Sigmoid colon (tissue), 7 donors: Measurements from ENCODE around the gene TACSTD2. TPM values are rescaled to one million over a fixed set of nuclear protein-coding genes. Genes with fewer than 3 reads are reported as not detected.

Source experiments
- DNase-seq: peaks from one replicate; pipeline ENCODE4 v3.0.0-alpha.2; 2019
- H3K27ac ChIP-seq, 4 donors: fragments of 200-600 bp; sonication (generic); one replicate each; pipeline ENCODE4 v1.5.1; 2016 to 2019; ENCODE audit warnings: mild to moderate bottlenecking in 1 of 4
- H3K27me3 ChIP-seq, 3 donors: fragments of 200-600 bp; sonication (generic); one replicate each; pipeline ENCODE4 v1.5.1; 2019; ENCODE audit warnings: mild to moderate bottlenecking in 1 of 3
- H3K36me3 ChIP-seq, 4 donors: fragments of 200-600 bp; sonication (generic); one replicate each; pipeline ENCODE4 v1.5.1; 2016 to 2019
- H3K4me1 ChIP-seq, 4 donors: fragments of 200-600 bp; sonication (generic); one replicate each; pipeline ENCODE4 v1.5.1; 2017 to 2019
- H3K4me3 ChIP-seq, 4 donors: fragments of 200-600 bp; sonication (generic); one replicate each; pipeline ENCODE4 v1.5.1; 2017 to 2019; ENCODE audit warnings: mild to moderate bottlenecking in 2 of 4, moderate library complexity in 1 of 4
- H3K9me3 ChIP-seq, 4 donors: fragments of 200-600 bp in 3 of 4; sonication (generic) in 3 of 4; one replicate each; pipeline versions ENCODE4 v1.5.1 to v1.6.1; 2013 to 2019
- EP300 ChIP-seq, 4 donors: sonication (generic); formaldehyde crosslinking; IDR thresholded peaks; one replicate each; pipeline ENCODE4 v1.6.1; 2017; ENCODE audit warnings: antibody characterized with exemption in 4 of 4
- POLR2A ChIP-seq, 2 donors: fragments of 450-650 bp; IDR thresholded peaks; one replicate each; pipeline ENCODE4 v1.6.1; 2016; ENCODE audit warnings: antibody characterized with exemption in 2 of 2, mild to moderate bottlenecking in 2 of 2, moderate library complexity in 2 of 2
- POLR2AphosphoS5 ChIP-seq, 4 donors: sonication (generic); formaldehyde crosslinking; IDR thresholded peaks; one replicate each; pipeline ENCODE4 v1.6.1; 2017; ENCODE audit warnings: antibody characterized with exemption in 4 of 4
- WGBS, 2 donors: extraction: QIAGEN DNeasy Blood & Tissue Kit; methylation state at CpG; one replicate each; pipeline ENCODE4 v1.1.7; 2013; 5-methylcytosine and 5-hydroxymethylcytosine counted together
- intact Hi-C: fragments of 100-400 bp; cut with DNase I; formaldehyde crosslinking; loops from one replicate; pipeline ENCODE4 v1.15.1; 2023
- polyA plus RNA-seq, 3 donors: library from polyadenylated mRNA; stranded (reverse); fragments of 200-250 nt; gene quantifications; one replicate each; pipeline ENCODE4 v1.2.3, GENCODE V29; 2013
- total RNA-seq, 4 donors: library from RNA; depleted of rRNA; stranded (reverse); fragments of >200 nt; gene quantifications; one replicate each; pipeline ENCODE4 v1.1.0, GENCODE V29; 2016
- TF ChIP-seq, protein P1 (sequence below), 4 experiments: fragments of 450-650 bp in 3 of 4; fragments of 200-600 bp in 1 of 4; IDR thresholded peaks; one replicate each; pipeline ENCODE4 v1.5.1; 2016 to 2019; ENCODE audit warnings: antibody characterized with exemption in 4 of 4, mild to moderate bottlenecking in 3 of 4, moderate library complexity in 2 of 4
- donor health status: healthy with polysubstance abuse.
- donor health status: Bipolar disorder and iron deficiency.
- donor health status: healthy.

TACSTD2 gene
- total and polyA plus RNA-seq, 7 donors = 0.54 to 1.9 (median 0.71) TPM; not detected in 2

- no peak for DNase-seq
- 70 to 72% methylated on average over 4 of the region's 4 CpGs for WGBS, 2 donors
- Histone ChIP-seq H3K36me3 (no peaks in the 10 kb centered on the region), H3K27me3 (peaks cover 19 to 61% (median 37%) of the 10 kb centered on the region in 3 donors), H3K27ac (no peak overlapping the region), H3K9me3 (no peaks in the 10 kb centered on the region), H3K4me1 (peaks cover 0 to 25% (median 15%) of the 10 kb centered on the region in 4 donors), H3K4me3 (no peak overlapping the region)
- intact Hi-C loops = no loop called here
- no peak for TF ChIP-seq EP300 (IDR thresholded peaks at IDR 0.05)
- TF ChIP-seq POLR2AphosphoS5 (IDR thresholded peaks at IDR 0.05) = no peak
- no peak for TF ChIP-seq POLR2A (IDR thresholded peaks at IDR 0.05)
- TF ChIP-seq, protein P1, sequence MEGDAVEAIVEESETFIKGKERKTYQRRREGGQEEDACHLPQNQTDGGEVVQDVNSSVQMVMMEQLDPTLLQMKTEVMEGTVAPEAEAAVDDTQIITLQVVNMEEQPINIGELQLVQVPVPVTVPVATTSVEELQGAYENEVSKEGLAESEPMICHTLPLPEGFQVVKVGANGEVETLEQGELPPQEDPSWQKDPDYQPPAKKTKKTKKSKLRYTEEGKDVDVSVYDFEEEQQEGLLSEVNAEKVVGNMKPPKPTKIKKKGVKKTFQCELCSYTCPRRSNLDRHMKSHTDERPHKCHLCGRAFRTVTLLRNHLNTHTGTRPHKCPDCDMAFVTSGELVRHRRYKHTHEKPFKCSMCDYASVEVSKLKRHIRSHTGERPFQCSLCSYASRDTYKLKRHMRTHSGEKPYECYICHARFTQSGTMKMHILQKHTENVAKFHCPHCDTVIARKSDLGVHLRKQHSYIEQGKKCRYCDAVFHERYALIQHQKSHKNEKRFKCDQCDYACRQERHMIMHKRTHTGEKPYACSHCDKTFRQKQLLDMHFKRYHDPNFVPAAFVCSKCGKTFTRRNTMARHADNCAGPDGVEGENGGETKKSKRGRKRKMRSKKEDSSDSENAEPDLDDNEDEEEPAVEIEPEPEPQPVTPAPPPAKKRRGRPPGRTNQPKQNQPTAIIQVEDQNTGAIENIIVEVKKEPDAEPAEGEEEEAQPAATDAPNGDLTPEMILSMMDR (IDR thresholded peaks at IDR 0.05) = no peak
These were observed 3.1 kb downstream of the TACSTD2 start for GRCh38 chr1:58573705-58574591.

- H3K27me3 ChIP-seq = peaks cover 19 to 60% (median 37%) of the 10 kb centered on the region in 3 donors
- no peak for TF ChIP-seq EP300 (IDR thresholded peaks at IDR 0.05)
- TF ChIP-seq, protein P1 (IDR thresholded peaks at IDR 0.05) = no peak
- TF ChIP-seq POLR2AphosphoS5 (IDR thresholded peaks at IDR 0.05) = no peak
- no peak for TF ChIP-seq POLR2A (IDR thresholded peaks at IDR 0.05)
- DNase-seq = no peak
- WGBS, 2 donors = 63 to 70% methylated on average over 2 of the region's 2 CpGs
- no peak overlapping the region for H3K27ac ChIP-seq
- peaks cover 0 to 24% (median 15%) of the 10 kb centered on the region in 4 donors for H3K4me1 ChIP-seq
- no peak overlapping the region for H3K4me3 ChIP-seq
- intact Hi-C loops = no loop called here
- H3K36me3 ChIP-seq = no peaks in the 10 kb centered on the region
- H3K9me3 ChIP-seq = no peaks in the 10 kb centered on the region
These were observed 3.9 kb downstream of the TACSTD2 start for GRCh38 chr1:58573138-58573537.

DNA sequence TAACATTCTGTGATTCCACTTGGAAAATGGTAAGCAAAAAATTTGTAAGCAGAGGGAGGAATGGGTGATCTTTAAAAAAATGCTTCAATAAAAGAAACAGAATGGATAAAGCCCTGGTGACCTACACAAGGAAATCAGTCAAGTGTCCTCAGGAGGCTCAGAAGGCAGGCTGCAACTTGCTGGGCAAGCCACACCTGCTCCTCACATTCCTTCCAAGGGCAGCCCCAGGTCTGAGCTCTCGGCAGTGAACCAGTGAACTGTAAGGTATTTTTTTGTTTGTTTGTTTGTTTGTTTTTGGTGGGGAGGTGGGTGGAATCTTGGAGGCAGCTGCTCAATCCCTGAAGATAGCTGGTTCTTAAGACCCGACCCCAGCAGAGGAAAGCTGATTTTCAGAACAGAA, 4.4 kb downstream of the TACSTD2 start:
- Histone ChIP-seq H3K36me3 (no peaks in the 10 kb centered on the region), H3K27ac (no peak overlapping the region), H3K4me3 (no peak overlapping the region), H3K9me3 (no peaks in the 10 kb centered on the region), H3K27me3 (peaks cover 19 to 56% (median 37%) of the 10 kb centered on the region in 3 donors), H3K4me1 (peaks cover 0 to 20% (median 15%) of the 10 kb centered on the region in 4 donors)
- TF ChIP-seq POLR2AphosphoS5 (IDR thresholded peaks at IDR 0.05) = no peak
- TF ChIP-seq, protein P1 (IDR thresholded peaks at IDR 0.05) = no peak
- no peak for TF ChIP-seq EP300 (IDR thresholded peaks at IDR 0.05)
- no peak for TF ChIP-seq POLR2A (IDR thresholded peaks at IDR 0.05)
- intact Hi-C loops = no loop called here
- WGBS, 2 donors = 42 to 74% methylated on average over 2 of the region's 2 CpGs
- DNase-seq = no peak

GRCh38 chr1:58571616-58572015, 5.4 kb downstream of the TACSTD2 start:
- TF ChIP-seq POLR2A (IDR thresholded peaks at IDR 0.05) (no peak), EP300 (IDR thresholded peaks at IDR 0.05) (no peak), POLR2AphosphoS5 (IDR thresholded peaks at IDR 0.05) (no peak)
- TF ChIP-seq, protein P1 (IDR thresholded peaks at IDR 0.05) = no peak
- DNase-seq = no peak
- Histone ChIP-seq H3K36me3 (no peaks in the 10 kb centered on the region), H3K9me3 (no peaks in the 10 kb centered on the region), H3K27me3 (peaks cover 14 to 45% (median 28%) of the 10 kb centered on the region in 3 donors), H3K4me1 (peaks cover 0 to 9% (median 7%) of the 10 kb centered on the region in 4 donors), H3K4me3 (no peak overlapping the region), H3K27ac (no peak overlapping the region)
- intact Hi-C loops = no loop called here
